GM21717 (cell line): ENCODE measurements around the gene SAMD10.
"Not testable (repeated sequence)": the region's sequence is repeated elsewhere in the genome, so short reads cannot be mapped to it uniquely, and the experiment has no call there.

Source experiments
- ATAC-seq: cut with Tn5 transposase; IDR thresholded peaks from one replicate; pipeline ENCODE4 v1.9.1; 2021; ENCODE audit warnings: mild to moderate bottlenecking, moderate library complexity; ENCODE audit not compliant: unreplicated experiment

Gene SAMD10

GRCh38 chr20:63979557-63980316 is at the start of gene SAMD10:
Gene SAMD10 (minus strand): TSS chr20:63979642. CDS start chr20:63979467, 175 bp downstream.
- no peak for ATAC-seq

DNA sequence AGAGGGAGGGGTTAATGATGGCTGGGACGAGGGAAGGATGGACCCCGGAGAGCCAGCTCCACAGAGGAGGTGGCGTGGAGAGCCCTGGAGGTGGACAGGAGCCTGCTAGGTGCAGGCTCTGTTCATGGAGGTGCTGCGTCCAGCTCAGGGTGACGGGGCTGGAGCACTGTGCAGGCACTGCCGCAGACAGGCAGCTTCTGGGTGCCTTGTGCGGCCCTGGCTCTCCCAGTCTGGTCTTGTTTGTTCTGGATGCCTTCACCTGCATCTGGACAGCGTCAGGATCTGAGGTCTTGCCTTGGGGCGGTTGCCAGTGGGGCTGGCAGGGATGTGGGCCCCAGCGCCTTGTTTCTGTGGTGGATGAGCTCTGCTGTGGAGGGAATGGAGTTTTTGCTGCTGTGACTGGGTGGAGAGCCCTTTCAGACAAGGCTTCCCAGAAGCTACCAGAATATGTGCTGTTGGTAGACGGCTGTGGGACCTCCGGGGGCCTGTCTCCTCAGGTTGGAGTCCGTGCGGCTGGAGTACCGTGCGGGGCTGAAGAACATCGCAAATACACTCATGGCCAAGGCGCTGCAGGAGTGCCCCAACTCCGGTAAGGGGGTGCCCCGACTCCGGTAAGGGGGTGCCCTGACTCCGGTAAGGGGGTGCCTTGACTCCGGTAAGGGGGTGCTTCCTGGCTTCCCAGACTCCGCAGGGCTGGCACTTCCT is 48.7 kb upstream of the SAMD10 start:
- no peak for ATAC-seq

GRCh38 chr20:64025826-64026412 is 46.5 kb upstream of the SAMD10 start:
- ATAC-seq = no peak

DNA sequence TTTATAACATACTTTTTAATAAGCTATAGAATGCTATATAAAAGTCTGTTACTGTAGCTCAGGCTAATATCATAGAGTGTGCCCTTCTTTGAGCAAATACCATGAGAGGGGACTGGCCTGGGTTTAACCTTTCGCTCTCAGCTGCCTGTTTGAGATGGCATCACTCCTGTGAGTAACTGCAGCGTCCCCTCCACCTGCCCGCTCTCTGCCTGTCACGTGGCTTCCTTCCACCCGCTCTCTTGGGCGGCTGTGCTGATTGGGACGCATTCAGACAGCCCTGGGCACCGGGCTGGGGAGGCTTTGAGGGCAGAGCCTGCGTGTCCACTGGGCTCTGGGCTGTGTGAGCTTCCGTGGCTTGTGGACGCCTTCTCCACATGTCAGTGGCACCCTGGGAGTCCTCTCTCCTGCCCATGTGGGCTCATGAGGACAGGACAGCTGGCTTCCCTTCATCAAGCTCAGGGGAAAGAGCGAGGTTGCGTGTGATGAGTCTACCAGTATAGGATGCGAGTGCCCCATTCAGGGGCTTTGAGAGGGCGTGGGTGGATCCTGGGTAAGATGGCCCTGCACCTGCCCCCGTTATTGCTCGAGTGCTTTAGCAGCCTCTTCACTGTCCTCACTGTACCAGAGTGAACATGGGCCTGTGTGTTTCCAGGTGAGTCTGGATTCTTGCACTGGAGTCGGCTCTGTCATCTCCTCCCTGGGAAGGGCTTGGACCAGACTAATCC is 45.8 kb upstream of the SAMD10 start:
- ATAC-seq = no peak

DNA sequence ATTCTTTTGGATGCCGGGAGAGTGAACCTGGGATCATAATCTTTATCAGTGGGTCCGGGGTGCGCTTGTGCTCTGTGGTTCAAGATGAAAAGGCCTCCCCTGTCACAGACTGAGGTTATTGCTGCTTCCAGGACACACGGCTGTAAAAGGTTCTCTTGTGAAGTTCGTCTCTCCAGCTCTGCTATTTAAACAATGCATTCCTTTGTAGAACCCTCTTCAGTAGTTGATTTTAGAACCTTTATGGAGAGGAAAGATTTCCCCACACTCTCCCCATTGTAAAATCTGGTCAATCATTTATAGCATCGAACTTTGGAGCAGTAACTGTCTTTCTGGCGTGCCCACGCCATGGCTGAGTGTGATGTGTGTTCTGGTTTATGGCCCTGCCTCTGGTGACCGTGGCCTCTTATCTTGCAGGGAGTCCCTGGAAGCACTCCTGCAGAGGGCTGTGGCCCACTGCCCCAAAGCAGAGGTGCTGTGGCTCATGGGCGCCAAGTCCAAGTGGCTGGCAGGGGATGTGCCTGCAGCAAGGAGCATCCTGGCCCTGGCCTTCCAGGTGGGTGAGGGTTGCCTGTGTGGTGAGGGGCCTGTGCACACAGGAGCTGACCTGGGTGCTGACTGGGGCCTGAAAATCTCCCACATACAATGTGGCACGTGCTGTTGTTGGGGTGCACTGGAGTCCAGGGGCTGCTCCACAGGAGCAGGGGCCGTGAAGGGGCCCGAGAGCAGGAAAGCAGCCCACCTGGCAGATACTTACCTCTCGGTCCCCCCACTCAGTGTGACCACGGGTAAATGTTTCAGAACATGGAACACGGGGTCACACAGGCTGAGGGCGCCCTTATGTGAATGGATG is 44.9 kb upstream of the SAMD10 start:
- no peak for ATAC-seq

GRCh38 chr20:64023361-64024140 is 44.1 kb upstream of the SAMD10 start:
- ATAC-seq = no peak

DNA sequence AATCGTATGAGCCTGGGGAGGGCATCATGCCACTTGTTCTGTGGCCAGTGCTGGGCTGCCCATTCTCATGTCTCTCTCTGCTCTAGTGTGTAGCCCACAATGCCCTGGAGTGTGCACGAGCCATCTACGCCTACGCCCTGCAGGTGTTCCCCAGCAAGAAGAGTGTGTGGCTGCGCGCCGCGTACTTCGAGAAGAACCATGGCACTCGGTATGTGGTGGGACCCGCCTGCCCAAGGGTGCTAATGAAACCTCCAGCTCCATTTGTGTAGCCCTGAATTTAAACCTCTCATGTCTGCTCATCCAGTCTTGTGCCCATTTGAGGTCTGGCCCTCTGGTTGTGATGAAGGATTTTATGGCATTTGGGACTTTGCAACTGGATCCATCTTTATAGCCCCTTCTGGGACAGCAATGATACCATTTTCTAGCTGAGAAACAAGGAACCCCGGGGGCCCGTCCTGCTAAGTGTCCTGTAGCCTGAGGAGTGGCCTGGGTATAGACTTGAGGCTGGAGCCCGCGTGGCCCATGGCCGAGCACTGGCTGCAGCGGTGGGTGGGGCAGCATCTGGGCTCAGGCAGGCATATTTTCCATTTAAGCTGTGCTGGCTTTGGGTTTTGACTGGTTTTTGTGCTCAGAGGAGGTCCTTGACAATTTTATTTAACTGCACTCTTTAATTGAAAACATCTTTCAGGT is 43.4 kb upstream of the SAMD10 start:
- no peak for ATAC-seq

- no peak for ATAC-seq
Observed at GRCh38 chr20:64021124-64021975, 41.9 kb upstream of the SAMD10 start.

DNA sequence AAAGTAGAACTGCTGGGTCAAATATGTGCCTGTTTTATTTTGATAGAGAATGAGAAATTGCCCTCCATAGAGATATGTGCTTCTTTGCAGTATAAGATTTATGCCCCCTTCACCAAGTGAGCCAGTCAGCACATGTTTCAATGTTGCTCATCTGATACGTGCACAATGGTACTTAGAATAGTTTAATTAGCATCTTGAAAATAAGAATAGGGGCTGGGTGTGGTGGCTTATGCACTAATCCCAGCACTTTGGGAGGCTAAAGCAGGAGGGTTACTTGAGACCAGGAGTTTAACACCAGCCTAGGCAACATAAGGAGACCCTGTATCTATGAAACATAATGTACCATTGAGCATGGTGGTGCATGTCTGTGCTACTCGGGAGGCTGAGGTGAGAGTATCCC is 36.2 kb upstream of the SAMD10 start:
- no peak for ATAC-seq

DNA sequence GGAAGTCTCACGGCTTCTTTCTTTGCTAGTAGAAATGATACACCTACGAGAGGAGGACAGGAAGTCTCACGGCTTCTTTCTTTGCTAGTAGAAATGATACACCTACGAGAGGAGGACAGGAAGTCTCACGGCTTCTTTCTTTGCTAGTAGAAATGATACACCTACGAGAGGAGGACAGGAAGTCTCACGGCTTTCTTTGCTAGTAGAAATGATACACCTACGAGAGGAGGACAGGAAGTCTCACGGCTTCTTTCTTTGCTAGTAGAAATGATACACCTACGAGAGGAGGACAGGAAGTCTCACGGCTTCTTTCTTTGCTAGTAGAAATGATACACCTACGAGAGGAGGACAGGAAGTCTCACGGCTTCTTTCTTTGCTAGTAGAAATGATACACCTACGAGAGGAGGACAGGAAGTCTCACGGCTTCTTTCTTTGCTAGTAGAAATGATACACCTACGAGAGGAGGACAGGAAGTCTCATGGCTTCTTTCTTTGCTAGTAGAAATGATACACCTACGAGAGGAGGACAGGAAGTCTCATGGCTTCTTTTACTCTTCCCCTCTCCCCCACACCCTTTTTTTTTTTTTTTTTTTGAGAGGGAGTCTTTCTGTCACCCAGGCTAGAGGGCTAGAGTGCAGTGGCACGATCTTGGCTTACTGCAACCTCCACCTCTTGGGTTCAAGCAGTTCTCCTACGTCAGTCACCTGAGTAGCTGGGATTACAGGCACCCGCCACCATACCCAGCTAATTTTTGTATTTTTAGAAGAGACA is 33.1 kb upstream of the SAMD10 start:
- not testable (repeated sequence) for ATAC-seq

GRCh38 chr20:64011366-64011779 is 31.9 kb upstream of the SAMD10 start:
- ATAC-seq = no peak

- no peak for ATAC-seq
Observed at GRCh38 chr20:64010711-64011237, 31.3 kb upstream of the SAMD10 start.

- no peak for ATAC-seq
Observed at GRCh38 chr20:64009811-64010387, 30.5 kb upstream of the SAMD10 start.

- no peak for ATAC-seq
Observed at GRCh38 chr20:64006902-64007301, 27.5 kb upstream of the SAMD10 start.

GRCh38 chr20:64006490-64006889 is 27.0 kb upstream of the SAMD10 start:
- ATAC-seq = no peak

DNA sequence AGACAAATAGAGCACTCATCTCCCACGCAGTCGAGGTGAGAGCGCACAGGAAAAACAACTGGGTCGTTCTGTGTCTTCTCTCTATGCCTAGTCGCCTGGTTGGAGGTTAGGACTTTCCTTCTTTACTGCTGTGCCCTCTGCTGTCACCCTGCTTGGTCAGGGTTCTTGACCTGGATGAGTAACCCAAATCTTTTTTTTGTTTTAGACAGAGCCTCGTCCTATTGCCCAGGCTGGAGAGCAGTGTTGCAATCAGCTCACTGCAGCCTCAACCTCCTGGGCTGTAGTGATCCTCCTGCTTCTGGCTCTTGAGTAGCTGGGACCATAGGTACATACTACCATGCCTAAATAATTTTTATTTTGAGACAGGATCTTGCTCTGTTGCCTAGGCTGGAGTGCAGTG is 26.0 kb upstream of the SAMD10 start:
- ATAC-seq = no peak
